Endothelial cell of umbilical vein (primary cell): ENCODE results near the gene CTTN. TPM values are rescaled to one million over a fixed set of nuclear protein-coding genes. Genes with fewer than 3 reads are reported as not detected.

ENCODE experiments used
- BruUV-seq: library from RNA; stranded (reverse); fragments of 400-500 nt; replicated peaks from 2 replicates; lab custom pipeline; 2021; lab: Mats Ljungman, UMichigan
- CTCF ChIA-PET: fragments of 300-600, 350-600 bp; sonication (Branson Sonifier 250); formaldehyde crosslinking; loops from one replicate; lab custom pipeline; 2021; ENCODE audit warnings: antibody characterized with exemption, inconsistent platforms; lab: Charles Lee
- POLR2A ChIA-PET: fragments of 300-600, 350-600 bp; sonication (Branson Sonifier 250); formaldehyde crosslinking; loops from one replicate; lab custom pipeline; 2021; ENCODE audit warnings: antibody characterized with exemption, inconsistent platforms; lab: Charles Lee
- DNase-seq: peaks from one replicate; pipeline ENCODE4 v3.0.0-alpha.2; 2011; ENCODE audit warnings: low read depth, low spot score
- FAIRE-seq: peaks from 2 replicates; lab custom pipeline; 2011; peaks lifted over from hg19 to GRCh38; lab: Jason Lieb, UNC
- H2AFZ ChIP-seq: 2 replicates; pipeline ENCODE4 v1.6.0; 2012; ENCODE audit warnings: low read depth, low read length, control low read depth, inconsistent platforms
- H3K27ac ChIP-seq: 2 replicates; pipeline ENCODE4 v1.5.1; 2011; ENCODE audit warnings: low read depth, mild to moderate bottlenecking, control low read depth, low read length, moderate library complexity; ENCODE audit not compliant: insufficient read depth
- H3K27me3 ChIP-seq, 2 experiments: 2 replicates each; pipeline versions ENCODE4 v1.6.0 to v1.6.1; 2011; ENCODE audit warnings: low read length in 2 of 2, mixed read lengths in 1 of 2; ENCODE audit not compliant: control insufficient read depth in 2 of 2, insufficient read depth in 2 of 2
- H3K36me3 ChIP-seq, 2 experiments: 2 replicates in 1 of 2; 3 replicates in 1 of 2; pipeline ENCODE4 v1.5.1; 2011; ENCODE audit warnings: low read length in 2 of 2, mild to moderate bottlenecking in 1 of 2, moderate library complexity in 1 of 2; ENCODE audit not compliant: control insufficient read depth in 2 of 2, insufficient read depth in 2 of 2; ENCODE audit errors: extremely low read depth in 1 of 2
- H3K4me1 ChIP-seq: 3 replicates; pipeline ENCODE4 v1.5.1; 2011; ENCODE audit warnings: mild to moderate bottlenecking, low read length; ENCODE audit not compliant: control insufficient read depth, insufficient read depth; ENCODE audit errors: extremely low read depth
- H3K4me2 ChIP-seq: 2 replicates; pipeline ENCODE4 v1.6.1; 2011; ENCODE audit warnings: low read length, control low read depth, mixed read lengths; ENCODE audit not compliant: insufficient read depth
- H3K4me3 ChIP-seq, 3 experiments: fragments of 200-600 bp in 1 of 3; sonication (generic), shearing (Covaris generic) in 1 of 3; replicated peaks in 1 of 3; 2 replicates each; pipeline ENCODE4 v1.5.1; 2011 to 2016; ENCODE audit warnings: control low read depth in 3 of 3, low read length in 3 of 3, mild to moderate bottlenecking in 2 of 3, inconsistent platforms in 1 of 3, low read depth in 1 of 3, moderate library complexity in 1 of 3; ENCODE audit not compliant: insufficient read depth in 1 of 3
- H3K79me2 ChIP-seq: 2 replicates; pipeline ENCODE4 v1.6.0; 2012; ENCODE audit warnings: low read length, inconsistent platforms; ENCODE audit not compliant: control insufficient read depth, insufficient read depth
- H3K9ac ChIP-seq: replicated peaks from 2 replicates; pipeline ENCODE3; 2011; ENCODE audit warnings: low read length, control low read depth; ENCODE audit not compliant: insufficient read depth; ENCODE audit errors: extremely low read depth
- H3K9me1 ChIP-seq: replicated peaks from 3 replicates; pipeline ENCODE4 v1.6.0; 2011; ENCODE audit warnings: mild to moderate bottlenecking, low read length; ENCODE audit not compliant: control insufficient read depth, insufficient read depth; ENCODE audit errors: extremely low read depth
- H3K9me3 ChIP-seq: replicated peaks from 2 replicates; pipeline ENCODE4 v1.5.1; 2012; ENCODE audit warnings: low read length, inconsistent platforms; ENCODE audit not compliant: control insufficient read depth, insufficient read depth
- H4K20me1 ChIP-seq: replicated peaks from 2 replicates; pipeline ENCODE3; 2011; ENCODE audit warnings: mild to moderate bottlenecking, low read length; ENCODE audit not compliant: control insufficient read depth, insufficient read depth; ENCODE audit errors: extremely low read depth
- EZH2 ChIP-seq: IDR thresholded peaks from 2 replicates; pipeline ENCODE4 v1.6.1; 2012; ENCODE audit warnings: borderline replicate concordance, low read depth, mild to moderate bottlenecking, moderate library complexity, low read length, inconsistent platforms; ENCODE audit not compliant: severe bottlenecking
- FOS ChIP-seq: IDR thresholded peaks from 2 replicates; pipeline ENCODE4 v1.6.1; 2011; ENCODE audit warnings: mild to moderate bottlenecking, low read length, moderate library complexity, borderline replicate concordance; ENCODE audit not compliant: insufficient read depth
- GATA2 ChIP-seq: IDR thresholded peaks from 2 replicates; pipeline ENCODE4 v1.7.0; 2011; ENCODE audit warnings: low read depth, mild to moderate bottlenecking, moderate library complexity, mixed read lengths, low read length; ENCODE audit not compliant: insufficient read length, insufficient read depth
- JUN ChIP-seq: IDR thresholded peaks from 2 replicates; pipeline ENCODE4 v1.6.1; 2011; ENCODE audit warnings: borderline replicate concordance, low read depth; ENCODE audit not compliant: insufficient read length, insufficient read depth
- MAX ChIP-seq: IDR thresholded peaks from 2 replicates; pipeline ENCODE4 v1.6.1; 2011; ENCODE audit not compliant: insufficient read depth, insufficient read length
- MYC ChIP-seq: IDR thresholded peaks from one replicate; pipeline ENCODE4 v1.6.1; 2011; ENCODE audit warnings: mild to moderate bottlenecking, low read depth, low read length
- POLR2A ChIP-seq: IDR thresholded peaks from 2 replicates; pipeline ENCODE4 v1.6.1; 2012; ENCODE audit warnings: low read depth, mild to moderate bottlenecking, control low read depth, low read length
- POLR2AphosphoS5 ChIP-seq: IDR thresholded peaks from 2 replicates; pipeline ENCODE4 v1.6.1; 2012; ENCODE audit warnings: low read depth, mild to moderate bottlenecking, control low read depth, low read length, moderate library complexity; ENCODE audit not compliant: insufficient read depth
- dilution Hi-C: fragments of 300-500 bp; cut with MboI; formaldehyde crosslinking; loops from one replicate; pipeline ENCODE4 v1.15.0; 2019; ENCODE audit warnings: low sequenced_read_pairs; ENCODE audit not compliant: extremely low pct_ligation_motif_present
- intact Hi-C: fragments of 100-400 bp; cut with micrococcal nuclease; formaldehyde crosslinking; loops from one replicate; pipeline ENCODE4 v1.10.0; 2022
- polyA plus RNA-seq, 4 experiments: library from polyadenylated mRNA; depleted of rRNA in 3 of 4; stranded (reverse) in 3 of 4; unstranded in 1 of 4; fragments of >200 nt; gene quantifications; 2 replicates each; pipeline versions ENCODE4 v1.2.1 to v1.2.3, GENCODE V29; 2011 to 2012; ENCODE audit warnings: missing spikeins in 1 of 4
- total RNA-seq: library from RNA; stranded (reverse); gene quantifications from 2 replicates; pipeline ENCODE4 v1.2.3, GENCODE V29; 2021
- TF ChIP-seq, protein P1 (sequence below), 2 donors: IDR thresholded peaks; 1 replicate in 1 of 2; 2 replicates in 1 of 2; pipeline ENCODE4 v1.5.1; 2011; ENCODE audit warnings: low read length in 2 of 2, mild to moderate bottlenecking in 2 of 2, moderate library complexity in 2 of 2, control low read depth in 1 of 2, inconsistent platforms in 1 of 2, low read depth in 1 of 2; ENCODE audit not compliant: insufficient read depth in 1 of 2; ENCODE audit errors: extremely low read depth in 1 of 2

CTTN gene
- total and polyA plus RNA-seq, 2 donors (not counting 3 experiments of a cell fraction or from before 2014, with no cell fraction given): 161 to 330 TPM

DNA sequence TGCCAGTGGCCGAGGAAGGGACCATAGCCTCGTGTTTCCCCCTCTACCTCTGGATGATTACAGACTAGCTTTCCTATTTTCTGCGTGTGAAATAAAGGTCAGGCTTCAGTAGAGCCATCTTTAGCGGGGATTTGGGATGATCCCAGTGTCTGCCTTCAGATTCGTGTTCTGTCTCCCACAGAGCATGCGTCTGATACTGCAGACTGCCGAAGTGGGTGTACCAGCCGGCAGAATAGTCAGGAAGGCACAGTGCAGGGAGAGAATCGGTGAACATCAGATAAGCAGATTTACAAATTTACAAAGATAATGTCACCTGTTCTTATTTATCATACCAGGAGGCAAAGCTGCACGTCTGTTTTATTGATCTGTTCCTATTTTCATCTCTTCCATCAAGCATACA is 11.1 kb downstream of the CTTN start:
- H3K4me3 ChIP-seq: no peak overlapping the region
- BruUV-seq: no TSS peak
- peaks cover 20% of the 10 kb centered on the region for H3K79me2 ChIP-seq
- H3K9me3 ChIP-seq: no peaks in the 10 kb centered on the region
- intact Hi-C loops (no loop called here), dilution Hi-C loops (no loop called here)
- H3K4me1 ChIP-seq: peaks cover 7% of the 10 kb centered on the region
- ChIA-PET CTCF (no interaction called here), POLR2A (no interaction called here)
- no peaks in the 10 kb centered on the region for H3K9me1 ChIP-seq
- no peaks in the 10 kb centered on the region for H4K20me1 ChIP-seq
- DNase-seq (no peak), FAIRE-seq (no peak)
- H3K9ac ChIP-seq: no peak overlapping the region
- no peak overlapping the region for H3K27ac ChIP-seq
- H3K4me2 ChIP-seq: no peak overlapping the region
- TF ChIP-seq MYC (no peak), GATA2 (no peak), EZH2 (no peak), POLR2A (no peak), POLR2AphosphoS5 (no peak), MAX (no peak), FOS (no peak), JUN (no peak)
- TF ChIP-seq, protein P1, sequence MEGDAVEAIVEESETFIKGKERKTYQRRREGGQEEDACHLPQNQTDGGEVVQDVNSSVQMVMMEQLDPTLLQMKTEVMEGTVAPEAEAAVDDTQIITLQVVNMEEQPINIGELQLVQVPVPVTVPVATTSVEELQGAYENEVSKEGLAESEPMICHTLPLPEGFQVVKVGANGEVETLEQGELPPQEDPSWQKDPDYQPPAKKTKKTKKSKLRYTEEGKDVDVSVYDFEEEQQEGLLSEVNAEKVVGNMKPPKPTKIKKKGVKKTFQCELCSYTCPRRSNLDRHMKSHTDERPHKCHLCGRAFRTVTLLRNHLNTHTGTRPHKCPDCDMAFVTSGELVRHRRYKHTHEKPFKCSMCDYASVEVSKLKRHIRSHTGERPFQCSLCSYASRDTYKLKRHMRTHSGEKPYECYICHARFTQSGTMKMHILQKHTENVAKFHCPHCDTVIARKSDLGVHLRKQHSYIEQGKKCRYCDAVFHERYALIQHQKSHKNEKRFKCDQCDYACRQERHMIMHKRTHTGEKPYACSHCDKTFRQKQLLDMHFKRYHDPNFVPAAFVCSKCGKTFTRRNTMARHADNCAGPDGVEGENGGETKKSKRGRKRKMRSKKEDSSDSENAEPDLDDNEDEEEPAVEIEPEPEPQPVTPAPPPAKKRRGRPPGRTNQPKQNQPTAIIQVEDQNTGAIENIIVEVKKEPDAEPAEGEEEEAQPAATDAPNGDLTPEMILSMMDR (IDR thresholded peaks at IDR 0.05; ENCODE audit: extremely low read depth in 1 of 2, insufficient read depth in 1 of 2, low read depth in 1 of 2, low read length in 2 of 2): no peak
- peaks cover 48 to 70% of the 10 kb centered on the region in 2 experiments for H3K36me3 ChIP-seq
- H2AFZ ChIP-seq: no peak overlapping the region
- no peaks in the 10 kb centered on the region for H3K27me3 ChIP-seq
